Natural killer cell (primary cell): ENCODE results near the gene FNDC10. TPM values are rescaled to one million over a fixed set of nuclear protein-coding genes. Genes with fewer than 3 reads are reported as not detected.

ENCODE experiments used
- ATAC-seq, 3 donors: fragments of 150-1000 bp in 2 of 3; fragments of 200-7000 bp in 1 of 3; cut with Tn5 transposase; 1 replicate in 1 of 3; 2 replicates in 2 of 3; pipeline ENCODE4 v1.10.0; 2021; ENCODE audit warnings: mild to moderate bottlenecking in 2 of 3, moderate library complexity in 2 of 3
- DNase-seq, 2 donors: peaks; one replicate each; pipeline versions ENCODE4 v3.0.0 to v3.0.0-alpha.2; 2013 to 2021; ENCODE audit warnings: mixed read lengths in 1 of 2
- H3K27ac ChIP-seq: one replicate; pipeline ENCODE4 v1.5.1; 2013; ENCODE audit warnings: mild to moderate bottlenecking, low read length
- H3K27me3 ChIP-seq: one replicate; pipeline ENCODE4 v1.6.1; 2013; ENCODE audit warnings: low read length; ENCODE audit not compliant: control insufficient read depth, insufficient read depth
- H3K36me3 ChIP-seq: one replicate; pipeline ENCODE4 v1.6.1; 2013; ENCODE audit warnings: low read length; ENCODE audit not compliant: control insufficient read depth, insufficient read depth
- H3K4me1 ChIP-seq: one replicate; pipeline ENCODE4 v1.6.1; 2013; ENCODE audit warnings: low read length; ENCODE audit not compliant: control insufficient read depth, insufficient read depth
- H3K4me3 ChIP-seq: one replicate; pipeline ENCODE4 v1.5.1; 2013; ENCODE audit warnings: low read length
- H3K9me3 ChIP-seq: one replicate; pipeline ENCODE4 v1.6.1; 2013; ENCODE audit warnings: low read length; ENCODE audit not compliant: control insufficient read depth, insufficient read depth
- H3K27ac Mint-ChIP-seq, 2 donors: one replicate each; pipeline ENCODE4 v1.8.0; 2022; ENCODE audit warnings: mild to moderate bottlenecking in 2 of 2, mixed read lengths in 2 of 2, moderate library complexity in 1 of 2
- H3K27me3 Mint-ChIP-seq, 2 donors: one replicate each; pipeline ENCODE4 v1.8.0; 2022; ENCODE audit warnings: low read depth in 2 of 2, mixed read lengths in 2 of 2
- H3K36me3 Mint-ChIP-seq: one replicate; pipeline ENCODE4 v1.8.0; 2022; ENCODE audit warnings: mixed read lengths
- H3K4me1 Mint-ChIP-seq, 2 donors: one replicate each; pipeline ENCODE4 v1.8.0; 2022; ENCODE audit warnings: mixed read lengths in 2 of 2
- H3K4me3 Mint-ChIP-seq: one replicate; pipeline ENCODE4 v1.8.0; 2022; ENCODE audit warnings: mild to moderate bottlenecking, moderate library complexity, mixed read lengths
- H3K9me3 Mint-ChIP-seq, 2 donors: one replicate each; pipeline ENCODE4 v1.8.0; 2022; ENCODE audit warnings: mixed read lengths in 2 of 2
- CTCF ChIP-seq: fragments of 200-600 bp; IDR thresholded peaks from one replicate; pipeline ENCODE4 v1.8.0; 2022; ENCODE audit warnings: antibody characterized with exemption
- WGBS: methylation state at CpG from one replicate; pipeline ENCODE4 v1.1.7; 2013; ENCODE audit warnings: missing lambda C conversion rate; ENCODE audit not compliant: insufficient coverage; 5-methylcytosine and 5-hydroxymethylcytosine counted together
- intact Hi-C: fragments of 100-400 bp; cut with micrococcal nuclease; formaldehyde crosslinking; loops from one replicate; pipeline ENCODE4 v1.14.2; 2022
- total RNA-seq, 4 donors: library from RNA; stranded (reverse); fragments of 120-200 nt in 1 of 4; gene quantifications; one replicate each; pipeline versions ENCODE4 v1.2.3 to v1.2.4, GENCODE V29; 2013 to 2022

The FNDC10 gene
- total RNA-seq, 3 donors from 2014 or later (not counting 1 experiment from before 2014, with no cell fraction given): 2.8 to 3.2 (median 3.0) TPM

GRCh38 chr1:1631782-1632420 is 32.0 kb upstream of the FNDC10 start, which contains the start of gene MMP23B:
Gene MMP23B (plus strand): TSS chr1:1632173. CDS start chr1:1632219, 46 bp downstream.
- WGBS: 4% methylated on average over 48 of the region's 48 CpGs
- Histone ChIP-seq H3K4me3 (peak within 1 kb of the TSS; percentile 42), H3K4me1 (peaks cover 29% of the 10 kb centered on the region), H3K36me3 (peaks cover 6% of the 10 kb centered on the region), H3K27ac (peak within 1 kb of the TSS; percentile 90), H3K9me3 (no peaks in the 10 kb centered on the region), H3K27me3 (no peaks in the 10 kb centered on the region)
- DNase-seq: peak in 1 of 2 donors; percentile 38
- no peaks in the 10 kb centered on the region for H3K36me3 Mint-ChIP-seq
- H3K9me3 Mint-ChIP-seq: no peaks in the 10 kb centered on the region
- intact Hi-C loops: no loop called here
- peak within 1 kb of the TSS; percentile 93 to 96 for H3K27ac Mint-ChIP-seq
- no peak for ATAC-seq
- peaks cover 5 to 16% of the 10 kb centered on the region in 2 donors for H3K4me1 Mint-ChIP-seq
- peak within 1 kb of the TSS; percentile 83 for H3K4me3 Mint-ChIP-seq
- no peaks in the 10 kb centered on the region for H3K27me3 Mint-ChIP-seq
- no peak for TF ChIP-seq CTCF

GRCh38 chr1:1630965-1631781 is 31.2 kb upstream of the FNDC10 start:
- Mint-ChIP-seq H3K27me3 (no peaks in the 10 kb centered on the region), H3K36me3 (no peaks in the 10 kb centered on the region), H3K9me3 (no peaks in the 10 kb centered on the region), H3K4me1 (peaks cover 5 to 16% of the 10 kb centered on the region in 2 donors), H3K4me3 (peak overlapping the region; percentile 83), H3K27ac (peak overlapping the region; percentile 93 to 96)
- intact Hi-C loops: no loop called here
- no peaks in the 10 kb centered on the region for H3K27me3 ChIP-seq
- ATAC-seq (peak; percentile 2 to 5 (median 5)), DNase-seq (peak; percentile 72)
- H3K4me3 ChIP-seq: peak overlapping the region; percentile 42
- 9% methylated on average over 74 of the region's 79 CpGs for WGBS
- no peak for TF ChIP-seq CTCF
- no peaks in the 10 kb centered on the region for H3K9me3 ChIP-seq
- peaks cover under 1% of the 10 kb centered on the region for H3K36me3 ChIP-seq
- peaks cover 35% of the 10 kb centered on the region for H3K4me1 ChIP-seq
- H3K27ac ChIP-seq: peak overlapping the region; percentile 90

GRCh38 chr1:1630191-1630964 is 30.4 kb upstream of the FNDC10 start:
- ATAC-seq: peak; percentile 53 to 77 (median 66)
- Mint-ChIP-seq H3K9me3 (no peaks in the 10 kb centered on the region), H3K27ac (peak overlapping the region; percentile 93 to 96), H3K27me3 (no peaks in the 10 kb centered on the region), H3K4me3 (peak overlapping the region; percentile 95), H3K36me3 (no peaks in the 10 kb centered on the region), H3K4me1 (peaks cover 5 to 23% of the 10 kb centered on the region in 2 donors)
- peak; percentile 96 to 99 for DNase-seq
- no peaks in the 10 kb centered on the region for H3K36me3 ChIP-seq
- peak overlapping the region; percentile 90 for H3K27ac ChIP-seq
- 2% methylated on average over 76 of the region's 81 CpGs for WGBS
- intact Hi-C loops: no loop called here
- H3K9me3 ChIP-seq: no peaks in the 10 kb centered on the region
- H3K27me3 ChIP-seq: no peaks in the 10 kb centered on the region
- H3K4me1 ChIP-seq: peaks cover 43% of the 10 kb centered on the region
- H3K4me3 ChIP-seq: peak overlapping the region; percentile 42
- TF ChIP-seq CTCF: no peak
